ENCODE data around the gene HSPB7. TPM values are rescaled to one million over a fixed set of nuclear protein-coding genes. Genes with fewer than 3 reads are reported as not detected.

The HSPB7 gene
- total and polyA plus RNA-seq, 4 donors, result 0.28 to 1.4 (median 0.35) TPM

DNA sequence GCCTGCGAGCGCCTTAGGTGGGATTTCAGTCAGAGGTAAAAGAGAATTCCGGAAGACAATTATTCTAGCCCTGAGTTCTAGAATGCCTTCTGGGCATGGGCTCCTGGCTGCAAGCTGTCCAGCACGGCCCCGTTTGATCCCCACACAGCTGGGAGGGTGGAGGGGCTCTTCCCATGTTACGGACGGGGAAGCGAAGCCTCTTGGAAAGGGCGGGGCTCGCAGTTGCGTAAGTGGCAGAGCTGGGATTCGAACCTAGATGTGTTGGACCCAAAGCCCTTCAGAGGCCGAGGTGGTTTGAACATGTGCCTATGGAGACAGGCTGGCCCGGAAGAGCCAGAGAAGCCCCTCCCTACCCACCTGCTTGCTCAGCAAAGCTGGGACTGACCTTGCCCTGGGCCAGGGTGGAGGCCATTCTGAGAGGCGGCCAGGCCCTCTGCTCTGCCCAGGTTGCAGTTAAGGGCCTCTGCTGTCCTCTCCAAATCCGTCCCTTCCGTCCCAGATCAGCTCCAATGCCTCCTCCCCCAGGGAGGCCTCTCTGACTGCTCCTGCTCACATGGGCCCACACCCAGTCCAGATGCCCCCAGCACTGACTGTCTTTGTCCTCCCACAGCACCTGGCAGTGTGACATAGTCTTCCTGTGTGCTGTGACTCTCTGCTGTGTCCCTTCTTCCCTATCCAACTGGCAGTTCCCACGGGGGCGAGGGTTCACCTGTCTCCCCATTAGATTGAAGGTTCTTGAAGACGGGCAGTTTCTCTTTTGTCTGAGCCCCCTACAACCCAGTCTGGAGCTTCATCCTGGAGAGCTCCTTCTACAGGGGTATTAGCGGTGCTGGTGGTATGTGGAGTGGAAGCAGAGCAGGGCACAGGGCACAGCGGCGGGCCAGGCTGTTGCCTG is 1.2 kb upstream of the HSPB7 start:
- H3K9ac ChIP-seq (ENCODE audit: low read depth in 1 of 2, low read length in 2 of 2), result no peak overlapping the region

DNA sequence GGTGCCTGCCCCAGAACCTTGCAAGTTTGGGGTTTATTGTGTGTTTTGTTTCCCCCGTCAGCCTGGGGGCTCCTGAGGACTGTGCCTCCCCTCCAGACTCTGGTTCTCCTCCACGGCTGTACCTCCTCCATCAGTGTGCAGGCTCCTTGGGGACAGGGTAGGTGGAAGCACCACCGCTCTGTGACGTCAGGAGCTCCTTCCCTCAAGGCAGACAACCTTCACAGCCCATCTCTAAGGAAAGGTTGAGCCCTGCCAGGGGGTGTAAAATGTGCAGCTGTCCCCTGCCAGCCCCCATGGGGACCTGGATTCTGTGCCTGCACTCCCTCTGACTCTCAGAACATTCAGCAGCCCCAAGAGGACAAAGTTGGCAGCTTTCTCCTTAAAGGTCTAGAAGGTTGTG is 465 bp upstream of the HSPB7 start:
- Histone ChIP-seq H3K4me1 (ENCODE audit: control insufficient read depth in 4 of 4, insufficient read depth in 4 of 4, low read length in 3 of 4) (peaks cover 2 to 20% (median 12%) of the 10 kb centered on the region in 4 donors), H3K9ac (ENCODE audit: low read depth in 1 of 2, low read length in 2 of 2) (no peak overlapping the region), H3K27me3 (ENCODE audit: control insufficient read depth in 4 of 4, insufficient read depth in 4 of 4, low read length in 3 of 4) (no peaks in the 10 kb centered on the region), H3K27ac (ENCODE audit: low read depth in 1 of 2, low read length in 2 of 2) (peak overlapping the region; percentile 49 to 54), H3K9me3 (ENCODE audit: control insufficient read depth in 4 of 4, low read length in 3 of 4) (no peaks in the 10 kb centered on the region), H3K36me3 (ENCODE audit: control insufficient read depth in 4 of 4, insufficient read depth in 3 of 4, low read depth in 1 of 4, low read length in 3 of 4) (no peaks in the 10 kb centered on the region), H3K4me3 (ENCODE audit: low read depth in 1 of 3, low read length in 3 of 3) (no peak overlapping the region)
- DNase-seq (ENCODE audit: low spot score), result no peak
- TF ChIP-seq GABPA (IDR thresholded peaks at IDR 0.05 in 1 of 2, conservative IDR thresholded peaks at IDR 0.05 in 1 of 2) (no peak), RAD21 (IDR thresholded peaks at IDR 0.05) (no peak), YY1 (IDR thresholded peaks at IDR 0.05) (no peak), RXRA (IDR thresholded peaks at IDR 0.05) (no peak), FOXA1 (IDR thresholded peaks at IDR 0.05) (no peak), JUND (IDR thresholded peaks at IDR 0.05) (no peak), TAF1 (conservative IDR thresholded peaks at IDR 0.05) (no peak)
- TF ChIP-seq, protein P1, sequence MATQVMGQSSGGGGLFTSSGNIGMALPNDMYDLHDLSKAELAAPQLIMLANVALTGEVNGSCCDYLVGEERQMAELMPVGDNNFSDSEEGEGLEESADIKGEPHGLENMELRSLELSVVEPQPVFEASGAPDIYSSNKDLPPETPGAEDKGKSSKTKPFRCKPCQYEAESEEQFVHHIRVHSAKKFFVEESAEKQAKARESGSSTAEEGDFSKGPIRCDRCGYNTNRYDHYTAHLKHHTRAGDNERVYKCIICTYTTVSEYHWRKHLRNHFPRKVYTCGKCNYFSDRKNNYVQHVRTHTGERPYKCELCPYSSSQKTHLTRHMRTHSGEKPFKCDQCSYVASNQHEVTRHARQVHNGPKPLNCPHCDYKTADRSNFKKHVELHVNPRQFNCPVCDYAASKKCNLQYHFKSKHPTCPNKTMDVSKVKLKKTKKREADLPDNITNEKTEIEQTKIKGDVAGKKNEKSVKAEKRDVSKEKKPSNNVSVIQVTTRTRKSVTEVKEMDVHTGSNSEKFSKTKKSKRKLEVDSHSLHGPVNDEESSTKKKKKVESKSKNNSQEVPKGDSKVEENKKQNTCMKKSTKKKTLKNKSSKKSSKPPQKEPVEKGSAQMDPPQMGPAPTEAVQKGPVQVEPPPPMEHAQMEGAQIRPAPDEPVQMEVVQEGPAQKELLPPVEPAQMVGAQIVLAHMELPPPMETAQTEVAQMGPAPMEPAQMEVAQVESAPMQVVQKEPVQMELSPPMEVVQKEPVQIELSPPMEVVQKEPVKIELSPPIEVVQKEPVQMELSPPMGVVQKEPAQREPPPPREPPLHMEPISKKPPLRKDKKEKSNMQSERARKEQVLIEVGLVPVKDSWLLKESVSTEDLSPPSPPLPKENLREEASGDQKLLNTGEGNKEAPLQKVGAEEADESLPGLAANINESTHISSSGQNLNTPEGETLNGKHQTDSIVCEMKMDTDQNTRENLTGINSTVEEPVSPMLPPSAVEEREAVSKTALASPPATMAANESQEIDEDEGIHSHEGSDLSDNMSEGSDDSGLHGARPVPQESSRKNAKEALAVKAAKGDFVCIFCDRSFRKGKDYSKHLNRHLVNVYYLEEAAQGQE (IDR thresholded peaks at IDR 0.05), result no peak
- TF ChIP-seq, protein P2, sequence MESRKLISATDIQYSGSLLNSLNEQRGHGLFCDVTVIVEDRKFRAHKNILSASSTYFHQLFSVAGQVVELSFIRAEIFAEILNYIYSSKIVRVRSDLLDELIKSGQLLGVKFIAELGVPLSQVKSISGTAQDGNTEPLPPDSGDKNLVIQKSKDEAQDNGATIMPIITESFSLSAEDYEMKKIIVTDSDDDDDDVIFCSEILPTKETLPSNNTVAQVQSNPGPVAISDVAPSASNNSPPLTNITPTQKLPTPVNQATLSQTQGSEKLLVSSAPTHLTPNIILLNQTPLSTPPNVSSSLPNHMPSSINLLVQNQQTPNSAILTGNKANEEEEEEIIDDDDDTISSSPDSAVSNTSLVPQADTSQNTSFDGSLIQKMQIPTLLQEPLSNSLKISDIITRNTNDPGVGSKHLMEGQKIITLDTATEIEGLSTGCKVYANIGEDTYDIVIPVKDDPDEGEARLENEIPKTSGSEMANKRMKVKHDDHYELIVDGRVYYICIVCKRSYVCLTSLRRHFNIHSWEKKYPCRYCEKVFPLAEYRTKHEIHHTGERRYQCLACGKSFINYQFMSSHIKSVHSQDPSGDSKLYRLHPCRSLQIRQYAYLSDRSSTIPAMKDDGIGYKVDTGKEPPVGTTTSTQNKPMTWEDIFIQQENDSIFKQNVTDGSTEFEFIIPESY (IDR thresholded peaks at IDR 0.05), result no peak
- 75% methylated on average over 4 of the region's 4 CpGs for WGBS

More for the DNA sequence above, 1.2 kb upstream of the HSPB7 start:
- no peak for DNase-seq (ENCODE audit: low spot score)
- 85% methylated on average over 23 of the region's 23 CpGs for WGBS
- TF ChIP-seq FOXA1 (IDR thresholded peaks at IDR 0.05) (no peak), SP1 (IDR thresholded peaks at IDR 0.05) (no peak), FOXA2 (IDR thresholded peaks at IDR 0.05) (no peak), NR2F2 (IDR thresholded peaks at IDR 0.05) (no peak), YY1 (IDR thresholded peaks at IDR 0.05) (no peak), HNF4A (conservative IDR thresholded peaks at IDR 0.05) (no peak), RXRA (IDR thresholded peaks at IDR 0.05) (no peak), HNF4G (IDR thresholded peaks at IDR 0.05) (no peak), TAF1 (conservative IDR thresholded peaks at IDR 0.05) (no peak)
- TF ChIP-seq, protein P2 (IDR thresholded peaks at IDR 0.05), result no peak
- TF ChIP-seq, protein P3, sequence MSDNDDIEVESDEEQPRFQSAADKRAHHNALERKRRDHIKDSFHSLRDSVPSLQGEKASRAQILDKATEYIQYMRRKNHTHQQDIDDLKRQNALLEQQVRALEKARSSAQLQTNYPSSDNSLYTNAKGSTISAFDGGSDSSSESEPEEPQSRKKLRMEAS (IDR thresholded peaks at IDR 0.05), result no peak
- TF ChIP-seq, protein P1 (IDR thresholded peaks at IDR 0.05), result no peak
- H3K36me3 ChIP-seq (ENCODE audit: control insufficient read depth in 4 of 4, insufficient read depth in 3 of 4, low read depth in 1 of 4, low read length in 3 of 4), result no peaks in the 10 kb centered on the region
- H3K9me3 ChIP-seq (ENCODE audit: control insufficient read depth in 4 of 4, low read length in 3 of 4), result no peaks in the 10 kb centered on the region
- peak overlapping the region in 1 of 2 donors; percentile 18 for H3K27ac ChIP-seq (ENCODE audit: low read depth in 1 of 2, low read length in 2 of 2)
- peaks cover 3 to 23% (median 18%) of the 10 kb centered on the region in 4 donors for H3K4me1 ChIP-seq (ENCODE audit: control insufficient read depth in 4 of 4, insufficient read depth in 4 of 4, low read length in 3 of 4)
- H3K4me3 ChIP-seq (ENCODE audit: low read depth in 1 of 3, low read length in 3 of 3), result no peak overlapping the region
- no peaks in the 10 kb centered on the region for H3K27me3 ChIP-seq (ENCODE audit: control insufficient read depth in 4 of 4, insufficient read depth in 4 of 4, low read length in 3 of 4)
